Gastrocnemius medialis (tissue), 4 donors: ENCODE data around the gene HECTD2. TPM values are rescaled to one million over a fixed set of nuclear protein-coding genes. Genes with fewer than 3 reads are reported as not detected.

Experiments used
- ATAC-seq, 2 donors: fragments of 150-250 bp; one replicate each; pipeline ENCODE4 v1.9.1; 2016
- DNase-seq, 2 donors: peaks; one replicate each; pipeline ENCODE4 v3.0.0-alpha.2; 2019
- H3K27ac ChIP-seq, 4 donors: fragments of 200-600 bp; sonication (generic); 1 replicate in 1 of 4; 2 replicates in 3 of 4; pipeline ENCODE4 v1.5.1; 2016 to 2018; ENCODE audit warnings: mild to moderate bottlenecking in 2 of 4, moderate library complexity in 1 of 4
- H3K27me3 ChIP-seq, 3 donors: fragments of 200-600 bp; sonication (generic) in 2 of 3; 1 replicate in 1 of 3; 2 replicates in 2 of 3; pipeline versions ENCODE4 v1.5.1 to v1.6.0; 2016 to 2019; ENCODE audit warnings: mild to moderate bottlenecking in 1 of 3, moderate library complexity in 1 of 3
- H3K36me3 ChIP-seq, 2 donors: fragments of 200-600 bp; sonication (generic) in 1 of 2; one replicate each; pipeline ENCODE4 v1.5.1; 2017 to 2018
- H3K4me1 ChIP-seq, 2 donors: fragments of 200-600 bp; sonication (generic) in 1 of 2; one replicate each; pipeline ENCODE4 v1.5.1; 2016 to 2017; ENCODE audit warnings: mild to moderate bottlenecking in 2 of 2
- H3K4me3 ChIP-seq, 4 donors: fragments of 200-600 bp; sonication (generic) in 3 of 4; 1 replicate in 1 of 4; 2 replicates in 3 of 4; pipeline ENCODE4 v1.5.1; 2016 to 2019; ENCODE audit warnings: mild to moderate bottlenecking in 2 of 4
- H3K9me3 ChIP-seq, 3 donors: fragments of 200-600 bp; sonication (generic) in 2 of 3; 1 replicate in 1 of 3; 2 replicates in 2 of 3; pipeline ENCODE4 v1.5.1; 2016 to 2019
- POLR2A ChIP-seq, 2 donors: fragments of 450-650 bp; IDR thresholded peaks; one replicate each; pipeline ENCODE4 v1.6.1; 2017; ENCODE audit warnings: antibody characterized with exemption in 2 of 2, mild to moderate bottlenecking in 2 of 2, moderate library complexity in 2 of 2
- in situ Hi-C, 4 donors: fragments of 200-750 bp; cut with MboI; loops; one replicate each; pipeline versions ENCODE4 v1.15.0 to v1.8.0; 2017; ENCODE audit warnings: low sequenced_read_pairs in 4 of 4
- intact Hi-C: fragments of 100-400 bp; cut with DNase I; formaldehyde crosslinking; loops from one replicate; pipeline ENCODE4 v1.15.1; 2023; ENCODE audit warnings: low total_unique reads
- total RNA-seq, 4 donors: library from RNA; depleted of rRNA; stranded (reverse); fragments of >200 nt; gene quantifications; one replicate each; pipeline versions ENCODE4 v1.1.0 to v1.2.3, GENCODE V29; 2016
- TF ChIP-seq, protein P1 (sequence below), 5 experiments: fragments of 450-650 bp in 3 of 5; fragments of 200-600 bp in 2 of 5; sonication (generic) in 2 of 5; IDR thresholded peaks in 4 of 5; conservative IDR thresholded peaks in 1 of 5; 1 replicate in 4 of 5; 2 replicates in 1 of 5; pipeline ENCODE4 v1.5.1; 2016 to 2019; ENCODE audit warnings: antibody characterized with exemption in 5 of 5, mild to moderate bottlenecking in 3 of 5, moderate library complexity in 3 of 5

The HECTD2 gene
- total RNA-seq, 4 donors from 2014 or later = 1.9 to 7.9 (median 3.9) TPM

GRCh38 chr10:91545384-91545783 is 135.2 kb downstream of the HECTD2 start:
- intact Hi-C loops (no loop called here), in situ Hi-C loops (loop anchor here in 2 of 4 donors (5.0 to 10.0 kb wide), 2 partner anchors 43 to 51 kb away; no protein-coding TSS in a partner anchor)

GRCh38 chr10:91545838-91546237 is 135.7 kb downstream of the HECTD2 start:
- Histone ChIP-seq H3K36me3 (no peaks in the 10 kb centered on the region), H3K9me3 (no peaks in the 10 kb centered on the region), H3K4me3 (no peak overlapping the region), H3K27ac (no peak overlapping the region), H3K27me3 (no peaks in the 10 kb centered on the region), H3K4me1 (no peaks in the 10 kb centered on the region)
- DNase-seq (no peak), ATAC-seq (no peak)
- TF ChIP-seq POLR2A (IDR thresholded peaks at IDR 0.05) = no peak
- TF ChIP-seq, protein P1, sequence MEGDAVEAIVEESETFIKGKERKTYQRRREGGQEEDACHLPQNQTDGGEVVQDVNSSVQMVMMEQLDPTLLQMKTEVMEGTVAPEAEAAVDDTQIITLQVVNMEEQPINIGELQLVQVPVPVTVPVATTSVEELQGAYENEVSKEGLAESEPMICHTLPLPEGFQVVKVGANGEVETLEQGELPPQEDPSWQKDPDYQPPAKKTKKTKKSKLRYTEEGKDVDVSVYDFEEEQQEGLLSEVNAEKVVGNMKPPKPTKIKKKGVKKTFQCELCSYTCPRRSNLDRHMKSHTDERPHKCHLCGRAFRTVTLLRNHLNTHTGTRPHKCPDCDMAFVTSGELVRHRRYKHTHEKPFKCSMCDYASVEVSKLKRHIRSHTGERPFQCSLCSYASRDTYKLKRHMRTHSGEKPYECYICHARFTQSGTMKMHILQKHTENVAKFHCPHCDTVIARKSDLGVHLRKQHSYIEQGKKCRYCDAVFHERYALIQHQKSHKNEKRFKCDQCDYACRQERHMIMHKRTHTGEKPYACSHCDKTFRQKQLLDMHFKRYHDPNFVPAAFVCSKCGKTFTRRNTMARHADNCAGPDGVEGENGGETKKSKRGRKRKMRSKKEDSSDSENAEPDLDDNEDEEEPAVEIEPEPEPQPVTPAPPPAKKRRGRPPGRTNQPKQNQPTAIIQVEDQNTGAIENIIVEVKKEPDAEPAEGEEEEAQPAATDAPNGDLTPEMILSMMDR (IDR thresholded peaks at IDR 0.05 in 4 of 5, conservative IDR thresholded peaks at IDR 0.05 in 1 of 5) = no peak
- intact Hi-C loops = no loop called here
- in situ Hi-C loops = loop anchor here in 2 of 4 donors (5.0 to 10.0 kb wide), 2 partner anchors 44 to 51 kb away; no protein-coding TSS in a partner anchor

More at GRCh38 chr10:91545384-91545783, 135.2 kb downstream of the HECTD2 start:
- H3K36me3 ChIP-seq = no peaks in the 10 kb centered on the region
- no peak overlapping the region for H3K27ac ChIP-seq
- H3K4me1 ChIP-seq = no peaks in the 10 kb centered on the region
- TF ChIP-seq POLR2A (IDR thresholded peaks at IDR 0.05) = no peak
- TF ChIP-seq, protein P1 (IDR thresholded peaks at IDR 0.05 in 4 of 5, conservative IDR thresholded peaks at IDR 0.05 in 1 of 5) = no peak
- no peaks in the 10 kb centered on the region for H3K9me3 ChIP-seq
- H3K4me3 ChIP-seq = no peak overlapping the region
- ATAC-seq (no peak), DNase-seq (no peak)
- no peaks in the 10 kb centered on the region for H3K27me3 ChIP-seq

DNA sequence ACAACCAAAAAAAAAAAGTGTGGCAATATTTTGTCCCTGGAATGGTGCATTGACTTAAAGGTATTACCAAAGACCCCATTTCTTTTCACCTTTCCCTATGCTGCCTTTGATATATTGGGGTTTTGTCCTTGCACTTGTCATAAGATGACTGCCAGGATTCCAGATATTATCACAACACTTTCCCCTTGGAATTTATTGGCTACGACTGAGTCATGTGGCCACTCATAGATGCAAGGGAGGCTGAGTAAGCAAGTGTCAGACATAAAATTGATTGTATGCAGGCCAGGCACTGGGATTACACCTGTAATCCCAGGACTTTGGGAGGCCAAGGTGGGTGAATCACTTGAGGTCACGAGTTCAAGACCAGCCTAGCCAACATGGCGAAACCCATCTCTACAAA is 139.1 kb downstream of the HECTD2 start:
- Histone ChIP-seq H3K4me3 (no peak overlapping the region), H3K4me1 (peaks cover 6 to 13% of the 10 kb centered on the region in 2 donors), H3K9me3 (no peaks in the 10 kb centered on the region), H3K27me3 (no peaks in the 10 kb centered on the region), H3K36me3 (no peaks in the 10 kb centered on the region), H3K27ac (no peak overlapping the region)
- TF ChIP-seq POLR2A (IDR thresholded peaks at IDR 0.05) = no peak
- TF ChIP-seq, protein P1 (IDR thresholded peaks at IDR 0.05 in 4 of 5, conservative IDR thresholded peaks at IDR 0.05 in 1 of 5) = no peak
- DNase-seq (no peak), ATAC-seq (no peak)
- in situ Hi-C loops (loop anchor here in 2 of 4 donors (5.0 to 10.0 kb wide), 2 partner anchors 47 to 54 kb away; no protein-coding TSS in a partner anchor), intact Hi-C loops (no loop called here)

DNA sequence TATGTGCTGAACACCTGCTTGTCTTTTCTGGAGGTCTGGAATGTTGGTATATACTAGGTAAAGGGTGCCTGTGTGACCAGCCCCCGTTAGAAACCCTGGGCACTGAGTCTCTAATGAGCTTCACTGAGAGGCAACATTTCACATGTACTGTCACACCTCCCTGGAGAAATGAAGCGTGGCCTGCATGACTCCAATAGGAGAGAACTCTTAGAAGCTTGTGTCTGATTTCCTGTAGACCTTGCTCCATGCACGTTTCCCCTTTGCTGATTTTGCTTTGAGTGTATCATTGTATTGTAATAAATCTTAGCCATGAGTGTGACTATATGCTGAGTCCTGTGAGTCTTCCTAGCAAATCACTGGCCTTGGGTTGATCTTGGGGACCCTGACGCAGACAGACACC is 139.9 kb downstream of the HECTD2 start:
- DNase-seq (no peak), ATAC-seq (no peak)
- Histone ChIP-seq H3K27ac (no peak overlapping the region), H3K4me3 (no peak overlapping the region), H3K27me3 (no peaks in the 10 kb centered on the region), H3K36me3 (no peaks in the 10 kb centered on the region), H3K4me1 (peaks cover 6 to 13% of the 10 kb centered on the region in 2 donors), H3K9me3 (no peaks in the 10 kb centered on the region)
- intact Hi-C loops = loop anchor here (5.0 kb wide), 1 partner anchor 53 kb away; no protein-coding TSS in a partner anchor
- no peak for TF ChIP-seq POLR2A (IDR thresholded peaks at IDR 0.05)
- TF ChIP-seq, protein P1 (IDR thresholded peaks at IDR 0.05 in 4 of 5, conservative IDR thresholded peaks at IDR 0.05 in 1 of 5) = no peak
- in situ Hi-C loops = loop anchor here in 3 of 4 donors (5.0 to 10.0 kb wide), 2 partner anchors 85 to 87 kb away; partner anchors contain the start of gene PPP1R3C (in 1 of the 3)
